ENCODE results near the gene GPC3. TPM values are rescaled to one million over a fixed set of nuclear protein-coding genes. Genes with fewer than 3 reads are reported as not detected.

GPC3 gene
- total and polyA plus RNA-seq, 2 of the 4 experiments (the other 2 are of a cell fraction) = not detected

- no TSS peak for BruUV-seq (replicated peaks)
These were observed 295.3 kb downstream of the GPC3 start for GRCh38 chrX:133689997-133690599.

More at GRCh38 chrX:133689997-133690599, 295.3 kb downstream of the GPC3 start:
- Histone ChIP-seq H3K9me1 (ENCODE audit: insufficient read depth, low read length) (no peaks in the 10 kb centered on the region), H3K27me3 (ENCODE audit: control insufficient read depth, insufficient read depth, low read length) (peaks cover 6% of the 10 kb centered on the region), H2AK5ac (ENCODE audit: low read depth, low read length) (no peak overlapping the region), H2BK5ac (ENCODE audit: low read depth, low read length, poor library complexity, severe bottlenecking) (no peak overlapping the region), H3K18ac (ENCODE audit: low read depth, low read length) (no peak overlapping the region), H4K20me1 (ENCODE audit: insufficient read depth, low read length) (no peaks in the 10 kb centered on the region), H2AFZ (replicated peaks; ENCODE audit: low read length, poor library complexity) (no peak overlapping the region), H3K27ac (ENCODE audit: insufficient read depth, low read length) (no peak overlapping the region), H4K91ac (ENCODE audit: insufficient read depth, low read depth, low read length) (no peak overlapping the region), H3K9ac (ENCODE audit: low read depth, low read length) (no peak overlapping the region), H2BK20ac (ENCODE audit: low read depth, low read length) (no peak overlapping the region), H3K23ac (ENCODE audit: low read depth, low read length) (no peak overlapping the region), H2AK9ac (replicated peaks; ENCODE audit: low read depth, low read length, poor library complexity) (no peak overlapping the region), H4K5ac (ENCODE audit: low read depth, low read length) (no peak overlapping the region), H3K4me3 (ENCODE audit: insufficient read depth, low read depth, low read length) (no peak overlapping the region), H3K14ac (replicated peaks; ENCODE audit: low read depth, low read length) (no peak overlapping the region), H4K8ac (ENCODE audit: low read depth in 2 of 2, low read length in 2 of 2) (no peak overlapping the region), H2BK15ac (ENCODE audit: low read depth, low read length) (no peak overlapping the region), H3K36me3 (ENCODE audit: control insufficient read depth, insufficient read depth, low read length) (no peaks in the 10 kb centered on the region), H3K9me3 (ENCODE audit: control insufficient read depth, insufficient read depth, low read length) (no peaks in the 10 kb centered on the region), H2BK120ac (ENCODE audit: low read depth, low read length) (no peak overlapping the region), H3K4me2 (ENCODE audit: low read depth, low read length) (no peak overlapping the region), H3K4me1 (ENCODE audit: control insufficient read depth, insufficient read depth, low read length) (no peaks in the 10 kb centered on the region), H3K4ac (ENCODE audit: low read depth, low read length) (no peak overlapping the region), H3K79me1 (ENCODE audit: low read depth in 1 of 2, low read length in 2 of 2) (no peaks in the 10 kb centered on the region), H3K56ac (ENCODE audit: extremely low read depth, insufficient read depth, low read length) (no peak overlapping the region)
- CTCF ChIA-PET = interaction anchor here (0.5 to 1.0 kb wide), 3 partner anchors 8 to 337 kb away, joined by 3 to 4 read pairs (median 3); no protein-coding TSS in a partner anchor
- intact Hi-C loops (cut with micrococcal nuclease) (loop anchor here (10.0 kb wide), 1 partner anchor 335 kb away; no protein-coding TSS in a partner anchor), dilution Hi-C loops (cut with HindIII; ENCODE audit: low sequenced_read_pairs, unreplicated experiment) (no loop called here), in situ Hi-C loops (cut with MboI; ENCODE audit: low sequenced_read_pairs) (no loop called here)
- DNase-seq = no peak
- no CpG with 5 or more reads among the region's 1 CpG for WGBS, 2 experiments (ENCODE audit: extremely low coverage in 2 of 2, insufficient read length in 1 of 2)
- TF ChIP-seq FOS (IDR thresholded peaks at IDR 0.05; ENCODE audit: low read depth, low read length) = no peak
- TF ChIP-seq CEBPB (IDR thresholded peaks at IDR 0.05; ENCODE audit: low read depth, low read length) = no peak
- TF ChIP-seq CHD1 (IDR thresholded peaks at IDR 0.05; ENCODE audit: low read depth, low read length) = no peak
- no peak for TF ChIP-seq RCOR1 (IDR thresholded peaks at IDR 0.05; ENCODE audit: insufficient replicate concordance, low read length)
- TF ChIP-seq SMC3 (IDR thresholded peaks at IDR 0.05; ENCODE audit: low read depth, low read length) = no peak
- TF ChIP-seq MAZ (IDR thresholded peaks at IDR 0.05; ENCODE audit: borderline replicate concordance, low read depth, low read length) = no peak
- no peak for ATAC-seq (ENCODE audit: low read depth)
- POLR2A ChIA-PET (ENCODE audit: unreplicated experiment) = no interaction called here

Data from IMR-90 (cell line).